SK-N-SH (cell line): ENCODE results near the gene CA7. TPM values are rescaled to one million over a fixed set of nuclear protein-coding genes. Genes with fewer than 3 reads are reported as not detected.
A peak's percentile ranks its signal among the peaks of the same experiment; 100 is the strongest.

Experiments used
- CTCF ChIA-PET: fragments of 300-600, 350-600 bp; formaldehyde crosslinking; extraction: SDS; loops from one replicate; lab custom pipeline; 2021; lab: Yijun Ruan, JAX
- POLR2A ChIA-PET: fragments of 350-600 bp; sonication (Branson Sonifier 250); formaldehyde crosslinking; extraction: SDS; loops from one replicate; lab custom pipeline; 2020; ENCODE audit warnings: antibody characterized with exemption, inconsistent platforms; lab: Yijun Ruan, JAX
- DNase-seq: peaks from one replicate; pipeline ENCODE4 v3.0.0; 2012
- H2AFZ ChIP-seq: fragments of 200-600 bp; sonication (generic); 2 replicates; pipeline ENCODE4 v1.8.1; 2016; ENCODE audit warnings: antibody characterized with exemption, mild to moderate bottlenecking, low read depth
- H3F3A ChIP-seq: fragments of 200-600 bp; sonication (generic); replicated peaks from 2 replicates; pipeline ENCODE3; 2016; ENCODE audit warnings: antibody characterized with exemption, mild to moderate bottlenecking; ENCODE audit not compliant: insufficient read depth
- H3K27ac ChIP-seq, 2 experiments: fragments of 200-500 bp in 1 of 2; fragments of 200-600 bp in 1 of 2; sonication (Bioruptor generic) in 1 of 2; sonication (generic), shearing (Covaris generic) in 1 of 2; 2 replicates each; pipeline versions ENCODE4 v1.5.1 to v1.6.1; 2014 to 2016; ENCODE audit warnings: low read depth in 2 of 2, inconsistent platforms in 1 of 2, low read length in 1 of 2, mild to moderate bottlenecking in 1 of 2, mixed read lengths in 1 of 2
- H3K27me3 ChIP-seq: fragments of 200-600 bp; sonication (generic), shearing (Covaris generic); 2 replicates; pipeline ENCODE4 v1.6.1; 2016; ENCODE audit warnings: mixed run types; ENCODE audit not compliant: insufficient read depth
- H3K36me3 ChIP-seq, 2 experiments: fragments of 200-500 bp in 1 of 2; fragments of 200-600 bp in 1 of 2; sonication (Bioruptor generic) in 1 of 2; sonication (generic) in 1 of 2; replicated peaks in 1 of 2; 2 replicates each; pipeline versions ENCODE3 to v1.5.1; 2014 to 2016; ENCODE audit warnings: low read length in 1 of 2, mild to moderate bottlenecking in 1 of 2; ENCODE audit not compliant: insufficient read depth in 2 of 2, control insufficient read depth in 1 of 2
- H3K4me1 ChIP-seq, 2 experiments: fragments of 200-500 bp in 1 of 2; fragments of 200-600 bp in 1 of 2; sonication (Bioruptor generic) in 1 of 2; sonication (generic), shearing (Covaris generic) in 1 of 2; 2 replicates each; pipeline versions ENCODE4 v1.5.1 to v1.6.1; 2014 to 2016; ENCODE audit warnings: low read depth in 1 of 2, low read length in 1 of 2, mixed run types in 1 of 2; ENCODE audit not compliant: insufficient read depth in 2 of 2, control insufficient read depth in 1 of 2
- H3K4me2 ChIP-seq: fragments of 200-600 bp; sonication (generic), shearing (Covaris generic); 2 replicates; pipeline ENCODE4 v1.6.1; 2017; ENCODE audit warnings: mixed run types
- H3K4me3 ChIP-seq, 2 experiments: fragments of 200-500 bp in 1 of 2; fragments of 200-600 bp in 1 of 2; sonication (Bioruptor generic) in 1 of 2; sonication (generic), shearing (Covaris generic) in 1 of 2; 2 replicates each; pipeline versions ENCODE4 v1.5.1 to v1.8.1; 2014 to 2016; ENCODE audit warnings: low read depth in 2 of 2, inconsistent platforms in 1 of 2, low read length in 1 of 2, mild to moderate bottlenecking in 1 of 2, mixed read lengths in 1 of 2, moderate library complexity in 1 of 2
- H3K79me2 ChIP-seq: fragments of 200-600 bp; sonication (generic); 2 replicates; pipeline ENCODE4 v1.8.1; 2017; ENCODE audit warnings: mild to moderate bottlenecking; ENCODE audit not compliant: insufficient read depth
- H3K9ac ChIP-seq: fragments of 200-600 bp; sonication (generic); 2 replicates; pipeline ENCODE4 v1.6.1; 2017; ENCODE audit warnings: mixed run types
- H3K9me2 ChIP-seq: fragments of 200-600 bp; sonication (generic); 2 replicates; pipeline ENCODE4 v1.6.1; 2017; ENCODE audit warnings: mixed run types
- H3K9me3 ChIP-seq: fragments of 200-600 bp; sonication (generic); 2 replicates; pipeline ENCODE4 v1.6.1; 2017; ENCODE audit warnings: mixed run types, mild to moderate bottlenecking, moderate library complexity
- H4K20me1 ChIP-seq: fragments of 200-600 bp; sonication (generic); 2 replicates; pipeline ENCODE4 v1.6.1; 2017; ENCODE audit warnings: mild to moderate bottlenecking, mixed run types; ENCODE audit not compliant: insufficient read depth
- CHD2 ChIP-seq: fragments of 150-350 bp; IDR thresholded peaks from 2 replicates; pipeline ENCODE4 v1.6.1; 2018; ENCODE audit warnings: low read length; ENCODE audit not compliant: partially characterized antibody
- CTCF ChIP-seq: fragments of 200-600 bp; sonication (generic); IDR thresholded peaks from 2 replicates; pipeline ENCODE4 v1.6.1; 2017; ENCODE audit warnings: antibody characterized with exemption, mild to moderate bottlenecking, moderate library complexity
- EZH2phosphoT487 ChIP-seq: fragments of 200-600 bp; sonication (generic); IDR thresholded peaks from 2 replicates; pipeline ENCODE4 v1.6.1; 2017; ENCODE audit warnings: low read depth, mixed run types, mild to moderate bottlenecking, antibody characterized with exemption, moderate library complexity, borderline replicate concordance
- FOSL2 ChIP-seq: IDR thresholded peaks from 2 replicates; pipeline ENCODE4 v1.4.0; 2012; ENCODE audit warnings: low read depth, mild to moderate bottlenecking, moderate library complexity, borderline replicate concordance
- FOXJ3 ChIP-seq: sonication (generic); formaldehyde crosslinking; IDR thresholded peaks from 2 replicates; pipeline ENCODE4 v1.5.1; 2020; ENCODE audit warnings: mild to moderate bottlenecking, missing genetic modification reagents
- GABPA ChIP-seq: IDR thresholded peaks from 2 replicates; pipeline ENCODE4 v1.4.0; 2012; ENCODE audit warnings: low read depth, mild to moderate bottlenecking
- GATA2 ChIP-seq: sonication (generic); formaldehyde crosslinking; IDR thresholded peaks from 2 replicates; pipeline ENCODE4 v1.5.0; 2020; ENCODE audit warnings: mild to moderate bottlenecking, missing genetic modification reagents
- IRF3 ChIP-seq: fragments of 150-350 bp; IDR thresholded peaks from 2 replicates; pipeline ENCODE4 v1.6.1; 2016; ENCODE audit warnings: mild to moderate bottlenecking, low read depth, low read length
- MAX ChIP-seq: IDR thresholded peaks from 2 replicates; pipeline ENCODE4 v1.4.0; 2012; ENCODE audit warnings: low read depth
- MEF2A ChIP-seq: IDR thresholded peaks from 2 replicates; pipeline ENCODE4 v1.4.0; 2012; ENCODE audit warnings: low read depth, borderline replicate concordance
- MXI1 ChIP-seq: IDR thresholded peaks from 2 replicates; pipeline ENCODE4 v1.6.1; 2012; ENCODE audit warnings: mild to moderate bottlenecking, low read depth, low read length, improper control_type of control experiment
- NFIC ChIP-seq: IDR thresholded peaks from 2 replicates; pipeline ENCODE4 v1.4.0; 2012; ENCODE audit warnings: borderline replicate concordance
- NRF1 ChIP-seq: IDR thresholded peaks from 2 replicates; pipeline ENCODE4 v1.6.1; 2012; ENCODE audit warnings: low read depth, mild to moderate bottlenecking, low read length
- POLR2AphosphoS5 ChIP-seq: IDR thresholded peaks from 2 replicates; pipeline ENCODE4 v1.6.1; 2012; ENCODE audit warnings: low read depth, low read length
- RCOR1 ChIP-seq: fragments of 150-350 bp; IDR thresholded peaks from 2 replicates; pipeline ENCODE4 v1.6.1; 2017; ENCODE audit warnings: antibody characterized with exemption, low read length
- RFX5 ChIP-seq: IDR thresholded peaks from 2 replicates; pipeline ENCODE4 v1.6.1; 2012; ENCODE audit warnings: mild to moderate bottlenecking, improper control_type of control experiment, low read length
- RXRA ChIP-seq: IDR thresholded peaks from 2 replicates; pipeline ENCODE4 v1.4.0; 2012; ENCODE audit warnings: low read depth, mild to moderate bottlenecking, borderline replicate concordance
- SMC3 ChIP-seq: IDR thresholded peaks from 2 replicates; pipeline ENCODE4 v1.6.1; 2012; ENCODE audit warnings: low read depth, low read length, improper control_type of control experiment
- TAF1 ChIP-seq: IDR thresholded peaks from 2 replicates; pipeline ENCODE4 v1.6.1; 2012; ENCODE audit warnings: low read depth, mild to moderate bottlenecking, low read length, moderate library complexity, borderline replicate concordance
- TEAD4 ChIP-seq: IDR thresholded peaks from 2 replicates; pipeline ENCODE4 v1.4.0; 2012; ENCODE audit warnings: mild to moderate bottlenecking, borderline replicate concordance; ENCODE audit not compliant: insufficient read depth
- ZBTB33 ChIP-seq: IDR thresholded peaks from 2 replicates; pipeline ENCODE4 v1.4.0; 2012; ENCODE audit warnings: low read depth, borderline replicate concordance
- WGBS: methylation state at CpG from one replicate; pipeline ENCODE4 v1.1.6; 2017; ENCODE audit warnings: low lambda C conversion rate; 5-methylcytosine and 5-hydroxymethylcytosine counted together
- polyA plus RNA-seq, 3 experiments: library from polyadenylated mRNA; depleted of rRNA; stranded (reverse); fragments of >200 nt; gene quantifications; 2 replicates each; pipeline ENCODE4 v1.2.3, GENCODE V29; 2012
- TF ChIP-seq, protein P1 (sequence below): fragments of 150-350 bp; IDR thresholded peaks from 2 replicates; pipeline ENCODE4 v1.6.1; 2017; ENCODE audit warnings: antibody characterized with exemption, low read length, low read depth, borderline replicate concordance

Gene CA7
- polyA plus RNA-seq, 1 of the 3 experiments (the other 2 are of a cell fraction) = 0.12 TPM

- H3K4me1 ChIP-seq = peaks cover 4 to 7% of the 10 kb centered on the region in 2 experiments; a peak in 2 of 4 replicates
- peak within 1 kb of the TSS; percentile 81 for H3K4me2 ChIP-seq
- H3K4me3 ChIP-seq = peak within 1 kb of the TSS; percentile 67 to 73
- WGBS = under 1% methylated on average over 38 of the region's 84 CpGs
- no peaks in the 10 kb centered on the region for H3K9me2 ChIP-seq
- peak within 1 kb of the TSS; percentile 73 for H2AFZ ChIP-seq
- ChIA-PET CTCF (interaction anchor here (0.5 to 4.8 kb wide), 46 partner anchors 8 to 487 kb away, joined by 3 to 83 read pairs (median 4); partner anchors contain the start of genes CA7, CMTM4, DYNC1LI2 and PDP2), POLR2A (interaction anchor here (0.9 to 2.2 kb wide), 9 partner anchors 9 to 79 kb away, joined by 3 to 11 read pairs (median 5); no protein-coding TSS in a partner anchor)
- peaks cover 48% of the 10 kb centered on the region for H3K79me2 ChIP-seq
- H3K27ac ChIP-seq = peak within 1 kb of the TSS; percentile 64 to 81
- peaks cover 12 to 17% of the 10 kb centered on the region in 2 experiments for H3K36me3 ChIP-seq
- peaks cover 28% of the 10 kb centered on the region for H4K20me1 ChIP-seq
- no peaks in the 10 kb centered on the region for H3F3A ChIP-seq
- peak; percentile 98 for DNase-seq
- no peaks in the 10 kb centered on the region for H3K27me3 ChIP-seq
- H3K9me3 ChIP-seq = no peaks in the 10 kb centered on the region
- peak within 1 kb of the TSS; percentile 90 for H3K9ac ChIP-seq
- TF ChIP-seq TEAD4 = no peak
- peak; percentile 22; the same call in 1 of the 2 replicates for TF ChIP-seq MAX
- no peak for TF ChIP-seq RFX5
- TF ChIP-seq, protein P1, sequence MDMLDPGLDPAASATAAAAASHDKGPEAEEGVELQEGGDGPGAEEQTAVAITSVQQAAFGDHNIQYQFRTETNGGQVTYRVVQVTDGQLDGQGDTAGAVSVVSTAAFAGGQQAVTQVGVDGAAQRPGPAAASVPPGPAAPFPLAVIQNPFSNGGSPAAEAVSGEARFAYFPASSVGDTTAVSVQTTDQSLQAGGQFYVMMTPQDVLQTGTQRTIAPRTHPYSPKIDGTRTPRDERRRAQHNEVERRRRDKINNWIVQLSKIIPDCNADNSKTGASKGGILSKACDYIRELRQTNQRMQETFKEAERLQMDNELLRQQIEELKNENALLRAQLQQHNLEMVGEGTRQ = no peak
- peak; percentile 86 for TF ChIP-seq NRF1
- TF ChIP-seq GABPA = no peak
- no peak for TF ChIP-seq RXRA
- no peak for TF ChIP-seq IRF3
- TF ChIP-seq CHD2 = no peak
- TF ChIP-seq RCOR1 = peak; percentile 83; the same call in 1 of the 2 replicates
- peak; percentile 49; the same call in 1 of the 2 replicates for TF ChIP-seq TAF1
- TF ChIP-seq NFIC = no peak
- TF ChIP-seq MEF2A = no peak
- TF ChIP-seq CTCF = peak; percentile 86
- no peak for TF ChIP-seq GATA2 (CRISPR knock-in tag)
- TF ChIP-seq SMC3 = peak; percentile 52
- TF ChIP-seq EZH2phosphoT487 = no peak
- peak; percentile 83 for TF ChIP-seq POLR2AphosphoS5
- no peak for TF ChIP-seq FOSL2
- peak; percentile 18; the same call in 1 of the 2 replicates for TF ChIP-seq FOXJ3 (CRISPR knock-in tag)
- TF ChIP-seq MXI1 = peak; percentile 61
- no peak for TF ChIP-seq ZBTB33
Measured at GRCh38 chr16:66830422-66831404, 13.5 kb upstream of the CA7 start, which contains the start of gene NAE1. Gene NAE1, minus strand, starts transcription at chr16:66830976. Its CDS starts 77 bp downstream, at chr16:66830899.
